ENCODE data around the gene RAB11FIP4.

RAB11FIP4 gene

GRCh38 chr17:31564883-31565301 is 173.4 kb downstream of the RAB11FIP4 start:
- Histone ChIP-seq H3K4me3 (replicated peaks; ENCODE audit: insufficient read depth, low read length) (no peak overlapping the region), H3K27ac (replicated peaks) (no peak overlapping the region), H3K27me3 (ENCODE audit: insufficient read depth, poor library complexity, severe bottlenecking) (no peaks in the 10 kb centered on the region)
- no peak for DNase-seq (ENCODE audit: low read depth in 1 of 2, low spot score in 1 of 2)
- TF ChIP-seq SPI1 (IDR thresholded peaks at IDR 0.05; ENCODE audit: borderline replicate concordance, low read depth) (no peak), CTCF (IDR thresholded peaks at IDR 0.05; ENCODE audit: insufficient read depth, low read length) (no peak), GABPA (IDR thresholded peaks at IDR 0.05; ENCODE audit: low read depth) (no peak), REST (IDR thresholded peaks at IDR 0.05; ENCODE audit: insufficient replicate concordance, low read depth) (no peak), POLR2AphosphoS5 (IDR thresholded peaks at IDR 0.05; ENCODE audit: low read depth) (no peak)

- no peak for DNase-seq (ENCODE audit: low read depth in 1 of 2, low spot score in 1 of 2)
- H3K4me3 ChIP-seq (replicated peaks; ENCODE audit: insufficient read depth, low read length): no peak overlapping the region
- H3K27me3 ChIP-seq (ENCODE audit: insufficient read depth, poor library complexity, severe bottlenecking): no peaks in the 10 kb centered on the region
- no peak overlapping the region; the same call in 1 of the 2 replicates for H3K27ac ChIP-seq (replicated peaks)
- no peak for TF ChIP-seq CTCF (IDR thresholded peaks at IDR 0.05; ENCODE audit: insufficient read depth, low read length)
- TF ChIP-seq SPI1 (IDR thresholded peaks at IDR 0.05; ENCODE audit: borderline replicate concordance, low read depth): no peak
- no peak for TF ChIP-seq REST (IDR thresholded peaks at IDR 0.05; ENCODE audit: insufficient replicate concordance, low read depth)
- no peak for TF ChIP-seq GABPA (IDR thresholded peaks at IDR 0.05; ENCODE audit: low read depth)
- no peak for TF ChIP-seq POLR2AphosphoS5 (IDR thresholded peaks at IDR 0.05; ENCODE audit: low read depth)
These were observed 174.2 kb downstream of the RAB11FIP4 start for GRCh38 chr17:31565652-31566051.

GRCh38 chr17:31566247-31566991 is 174.9 kb downstream of the RAB11FIP4 start:
- Histone ChIP-seq H3K4me3 (replicated peaks; ENCODE audit: insufficient read depth, low read length) (no peak overlapping the region), H3K27ac (replicated peaks) (no peak overlapping the region), H3K27me3 (ENCODE audit: insufficient read depth, poor library complexity, severe bottlenecking) (no peaks in the 10 kb centered on the region)
- TF ChIP-seq REST (IDR thresholded peaks at IDR 0.05; ENCODE audit: insufficient replicate concordance, low read depth) (no peak), SPI1 (IDR thresholded peaks at IDR 0.05; ENCODE audit: borderline replicate concordance, low read depth) (no peak), CTCF (IDR thresholded peaks at IDR 0.05; ENCODE audit: insufficient read depth, low read length) (no peak), POLR2AphosphoS5 (IDR thresholded peaks at IDR 0.05; ENCODE audit: low read depth) (no peak), GABPA (IDR thresholded peaks at IDR 0.05; ENCODE audit: low read depth) (no peak)
- no peak for DNase-seq (ENCODE audit: low read depth in 1 of 2, low spot score in 1 of 2)
